Stimulated activated CD4-positive, alpha-beta T cell treated with anti-CD3 and anti-CD28 coated beads, Interleukin-12 subunit alpha, Interleukin-12 subunit beta, amount 100 ng/mL, for 24 hours (primary cell): ENCODE measurements around the gene ZFY.
"Not testable (repeated sequence)": the region's sequence is repeated elsewhere in the genome, so short reads cannot be mapped to it uniquely, and the experiment has no call there.

ENCODE experiments used
- DNase-seq, 2 experiments: peaks; one replicate each; pipeline ENCODE4 v3.0.0-alpha.2; 2020; ENCODE audit warnings: low read depth in 2 of 2

ZFY gene

GRCh38 chrY:2973110-2973751 is 38.0 kb downstream of the ZFY start:
- no peak for DNase-seq

- DNase-seq = no peak
Observed at GRCh38 chrY:2979283-2979682, 44.1 kb downstream of the ZFY start.

- no peak for DNase-seq
Observed at GRCh38 chrY:2984491-2984890, 49.3 kb downstream of the ZFY start.

- DNase-seq = not testable (repeated sequence)
Observed at GRCh38 chrY:2987178-2987577, 52.0 kb downstream of the ZFY start.

- not testable (repeated sequence) for DNase-seq
Observed at GRCh38 chrY:2997369-2997768, 62.2 kb downstream of the ZFY start.

- no peak for DNase-seq
Observed at GRCh38 chrY:3002190-3002589, 67.0 kb downstream of the ZFY start.

- peak in 1 of 2 experiments; percentile 4 for DNase-seq
Observed at GRCh38 chrY:3002680-3003515, 67.7 kb downstream of the ZFY start.

GRCh38 chrY:3003516-3003830 is 68.3 kb downstream of the ZFY start:
- DNase-seq = no peak

- no peak for DNase-seq
Observed at GRCh38 chrY:3003846-3004245, 68.7 kb downstream of the ZFY start.

GRCh38 chrY:3006031-3006430 is 70.8 kb downstream of the ZFY start:
- DNase-seq = not testable (repeated sequence)

- DNase-seq = no peak
Observed at GRCh38 chrY:3007967-3008366, 72.8 kb downstream of the ZFY start.

- no peak for DNase-seq
Observed at GRCh38 chrY:3012226-3012625, 77.0 kb downstream of the ZFY start.

GRCh38 chrY:3016594-3016993 is 81.4 kb downstream of the ZFY start:
- DNase-seq = no peak

- DNase-seq = no peak
Observed at GRCh38 chrY:3018546-3018945, 83.4 kb downstream of the ZFY start.

- no peak for DNase-seq
Observed at GRCh38 chrY:3019584-3019983, 84.4 kb downstream of the ZFY start.

GRCh38 chrY:3021176-3021575 is 86.0 kb downstream of the ZFY start:
- DNase-seq = no peak

GRCh38 chrY:3023606-3024005 is 88.4 kb downstream of the ZFY start:
- DNase-seq = no peak

GRCh38 chrY:3025357-3025756 is 90.2 kb downstream of the ZFY start:
- DNase-seq = no peak
